Medulla oblongata (tissue), 1 donor: Measurements from ENCODE around the gene KTN1.

Experiments used
- DNase-seq: peaks from one replicate; pipeline ENCODE4 v3.0.0-alpha.2; 2015; ENCODE audit errors: extremely low spot score

KTN1 gene

GRCh38 chr14:55605793-55606192 is 25.8 kb downstream of the KTN1 start:
- no peak for DNase-seq

DNA sequence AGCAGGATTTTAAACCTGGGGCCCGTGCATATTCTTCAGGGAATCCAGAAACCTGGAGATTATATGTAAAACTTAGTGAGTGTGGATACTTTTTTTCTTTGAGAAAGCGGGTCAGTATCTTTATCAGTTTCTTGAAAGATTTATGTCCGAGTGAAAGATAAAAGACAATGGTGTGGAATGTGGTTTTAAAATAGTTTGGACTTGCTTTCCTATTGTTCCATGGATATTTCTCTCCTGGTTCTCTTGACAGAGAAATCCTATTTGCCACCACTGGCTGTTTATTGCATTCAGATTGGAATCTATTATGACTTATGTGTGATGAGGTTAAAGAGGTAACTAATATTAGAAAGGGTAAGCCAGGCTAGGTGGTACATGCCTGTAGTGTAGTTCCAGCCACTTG is 27.4 kb downstream of the KTN1 start:
- DNase-seq = no peak

DNA sequence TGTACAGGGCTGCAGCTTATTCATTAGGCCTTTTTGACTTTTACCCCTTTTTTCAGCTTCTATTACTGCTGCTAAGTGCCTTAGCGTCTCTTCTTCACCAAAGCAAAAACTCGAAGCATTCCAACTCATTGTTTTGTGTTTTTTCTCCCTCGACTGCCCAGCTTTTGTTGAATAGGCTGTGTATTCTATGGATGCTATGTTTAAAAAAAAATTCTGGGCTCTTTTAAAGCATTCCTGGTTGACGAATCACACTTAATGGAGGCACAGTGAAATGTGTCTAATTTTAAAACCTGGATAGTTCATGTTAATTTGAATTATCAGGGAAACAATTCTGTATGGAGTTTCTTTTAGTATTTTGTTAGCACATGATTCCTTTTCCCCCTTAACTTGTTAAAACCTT is 29.7 kb downstream of the KTN1 start:
- DNase-seq = no peak

GRCh38 chr14:55610713-55611370 is 30.8 kb downstream of the KTN1 start:
- no peak for DNase-seq

DNA sequence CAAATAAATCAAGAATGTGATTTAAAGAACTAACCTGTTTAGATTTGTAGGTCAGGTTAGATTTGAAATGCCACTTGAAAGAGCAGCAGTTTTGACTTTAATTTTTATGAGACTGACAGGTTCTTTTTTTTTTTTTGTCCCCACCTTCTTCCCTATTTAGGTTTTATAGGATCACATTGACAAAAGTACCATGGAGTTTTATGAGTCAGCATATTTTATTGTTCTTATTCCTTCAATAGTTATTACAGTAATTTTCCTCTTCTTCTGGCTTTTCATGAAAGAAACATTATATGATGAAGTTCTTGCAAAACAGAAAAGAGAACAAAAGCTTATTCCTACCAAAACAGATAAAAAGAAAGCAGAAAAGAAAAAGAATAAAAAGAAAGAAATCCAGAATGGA is 31.9 kb downstream of the KTN1 start:
- DNase-seq = no peak

- no peak for DNase-seq
Observed at GRCh38 chr14:55614304-55614703, 34.3 kb downstream of the KTN1 start.

DNA sequence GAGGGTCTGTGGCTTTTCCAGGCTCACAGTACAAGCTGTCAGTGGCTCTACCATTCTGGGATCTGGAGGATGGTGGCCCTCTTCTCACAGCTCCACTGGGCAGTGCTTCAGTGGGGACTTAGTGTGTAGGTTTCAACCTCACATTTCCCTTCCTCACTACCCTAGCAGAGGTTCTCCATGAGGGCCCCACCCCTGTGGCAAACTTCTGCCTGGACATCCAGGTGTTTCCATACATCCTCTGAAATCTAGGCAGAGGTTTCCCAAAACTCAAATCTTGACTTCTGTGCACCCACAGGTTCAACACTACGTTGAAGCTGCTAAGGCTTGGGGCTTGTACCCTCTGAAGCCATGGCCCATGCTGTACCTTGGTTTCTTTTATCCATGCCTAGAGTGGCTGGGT is 40.3 kb downstream of the KTN1 start:
- DNase-seq = no peak

DNA sequence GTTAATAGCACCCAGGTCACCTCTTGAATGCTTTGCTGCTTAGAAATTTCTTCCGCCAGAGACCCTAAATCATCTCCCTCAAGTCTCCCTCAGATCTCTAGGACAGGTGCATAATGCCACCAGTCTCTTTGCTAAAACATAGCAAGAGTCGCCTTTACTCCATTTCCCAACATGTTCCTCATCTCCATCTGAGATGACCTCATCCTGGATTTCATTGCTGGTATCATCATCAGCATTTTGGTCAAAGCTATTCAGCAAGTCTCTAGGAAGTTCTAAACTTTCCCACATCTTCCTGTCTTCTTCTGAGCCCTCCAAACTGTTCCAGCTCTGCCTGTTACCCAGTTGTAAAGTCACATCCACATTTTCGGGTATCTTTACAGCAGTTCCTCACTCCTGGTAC is 41.0 kb downstream of the KTN1 start:
- DNase-seq = no peak

DNA sequence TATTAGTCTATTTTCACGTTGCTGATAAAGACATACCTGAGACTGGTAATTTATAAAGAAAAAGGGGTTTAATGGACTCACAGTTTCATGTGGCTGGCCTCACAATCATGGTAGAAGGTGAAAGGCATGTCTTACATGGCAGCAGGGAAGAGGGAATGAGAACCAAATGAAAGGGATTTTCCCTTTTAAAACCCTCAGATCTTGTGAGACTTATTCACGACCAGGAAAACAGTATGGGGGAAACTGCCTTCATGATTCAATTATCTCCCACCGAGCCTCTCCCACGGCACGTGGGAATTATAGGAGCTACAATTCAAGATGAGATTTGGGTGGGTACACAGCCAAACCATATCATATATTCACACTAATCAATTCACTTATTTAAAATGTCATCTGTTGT is 41.4 kb downstream of the KTN1 start:
- no peak for DNase-seq

- DNase-seq = no peak
Observed at GRCh38 chr14:55624913-55625312, 44.9 kb downstream of the KTN1 start.

- no peak for DNase-seq
Observed at GRCh38 chr14:55625481-55625880, 45.5 kb downstream of the KTN1 start.

GRCh38 chr14:55626131-55626530 is 46.1 kb downstream of the KTN1 start:
- DNase-seq = no peak

DNA sequence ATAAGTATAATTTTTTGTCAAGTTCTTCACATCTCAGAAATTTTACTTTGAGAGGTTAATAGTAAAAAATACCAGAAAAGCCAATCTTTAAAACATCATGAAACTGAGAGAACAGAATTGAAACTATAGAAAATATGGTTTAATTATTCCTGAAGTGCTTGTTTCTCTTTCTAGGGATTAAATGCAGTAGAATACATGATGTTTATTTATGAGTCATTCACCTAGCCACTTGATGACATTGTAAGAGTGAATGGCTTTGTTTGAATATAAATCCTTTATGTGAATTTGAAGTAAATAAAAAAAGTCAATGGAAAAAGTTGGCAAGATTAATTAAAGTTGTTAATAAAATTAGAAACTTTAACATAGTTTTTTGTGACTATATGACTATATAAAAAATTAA is 48.4 kb downstream of the KTN1 start:
- DNase-seq = no peak

GRCh38 chr14:55638665-55639064 is 58.7 kb downstream of the KTN1 start:
- no peak for DNase-seq

GRCh38 chr14:55641290-55641689 is 61.3 kb downstream of the KTN1 start:
- no peak for DNase-seq

GRCh38 chr14:55641954-55642353 is 61.9 kb downstream of the KTN1 start:
- no peak for DNase-seq

GRCh38 chr14:55645145-55645544 is 65.1 kb downstream of the KTN1 start:
- no peak for DNase-seq

- no peak for DNase-seq
Observed at GRCh38 chr14:55645845-55646832, 66.1 kb downstream of the KTN1 start.

DNA sequence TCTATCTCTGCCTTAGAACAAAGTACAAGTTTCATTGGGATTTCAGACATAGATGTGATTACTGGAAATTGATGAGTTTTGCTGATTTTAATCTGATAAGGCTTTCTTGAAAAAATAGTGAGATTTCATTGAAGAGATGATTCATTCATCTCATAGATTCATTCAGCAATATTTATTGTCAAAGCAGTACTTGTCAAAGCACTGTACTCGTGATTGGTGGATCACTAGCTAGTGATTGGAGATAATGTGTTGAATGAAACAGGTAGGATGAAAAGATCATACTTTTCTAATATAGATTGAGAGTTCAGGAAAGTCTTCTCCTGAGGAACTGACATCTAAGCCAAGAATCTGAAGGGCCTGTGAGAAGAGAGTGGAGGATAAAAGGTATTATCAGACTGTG is 71.0 kb downstream of the KTN1 start:
- no peak for DNase-seq

DNA sequence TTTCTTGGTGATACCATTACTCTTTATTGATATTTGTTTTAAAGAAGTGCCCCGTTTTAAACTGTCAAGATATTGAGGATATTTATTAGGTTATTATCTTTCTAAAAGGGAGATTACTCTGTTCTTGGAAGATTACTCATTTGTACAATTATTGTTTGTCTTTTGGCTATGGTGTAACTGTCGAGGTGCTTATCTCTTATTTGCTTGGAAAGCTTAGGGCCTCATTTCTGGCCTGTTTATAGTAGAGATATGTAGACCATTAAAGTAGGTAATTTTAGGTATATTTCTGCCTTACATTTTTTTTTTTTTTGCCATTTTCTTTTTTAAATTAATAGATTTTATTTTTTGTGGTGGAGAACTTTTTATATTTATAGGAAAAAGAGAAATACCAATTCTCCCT is 74.2 kb downstream of the KTN1 start:
- no peak for DNase-seq

DNA sequence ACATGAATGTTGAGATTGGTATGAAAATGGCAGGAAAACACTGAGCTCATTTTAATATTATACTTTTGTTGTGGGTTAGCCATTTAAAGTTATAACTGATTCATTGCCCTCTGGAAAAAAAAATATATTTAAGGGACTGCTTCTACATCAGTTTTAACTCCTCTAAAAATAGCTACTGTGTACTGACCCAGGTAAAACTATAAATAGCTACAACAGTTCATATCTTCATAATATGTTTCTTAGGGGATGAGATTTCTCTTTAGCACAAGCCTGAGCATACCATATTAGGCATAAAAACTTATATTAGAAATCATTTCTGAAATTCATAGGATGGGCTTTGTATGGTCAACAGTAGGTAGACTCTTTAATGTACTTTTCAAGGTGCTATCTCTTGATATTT is 81.0 kb downstream of the KTN1 start:
- no peak for DNase-seq

- no peak for DNase-seq
Observed at GRCh38 chr14:55662752-55663151, 82.7 kb downstream of the KTN1 start.

GRCh38 chr14:55665067-55665675 is 85.2 kb downstream of the KTN1 start:
- DNase-seq = no peak
